Keratinocyte (primary cell): ENCODE data around the gene MYO16. TPM values are rescaled to one million over a fixed set of nuclear protein-coding genes. Genes with fewer than 3 reads are reported as not detected.

ENCODE experiments used
- DNase-seq: peaks from one replicate; pipeline ENCODE4 v3.0.0-alpha.2; 2011; ENCODE audit warnings: low read depth, missing footprints, low spot score
- FAIRE-seq: peaks from 2 replicates; lab custom pipeline; 2011; peaks lifted over from hg19 to GRCh38; lab: Jason Lieb, UNC
- H2AFZ ChIP-seq: 2 replicates; pipeline ENCODE4 v1.6.0; 2012; ENCODE audit warnings: low read length, control low read depth, inconsistent platforms; ENCODE audit not compliant: control insufficient read depth
- H3K27ac ChIP-seq: 2 replicates; pipeline ENCODE4 v1.5.1; 2011; ENCODE audit warnings: low read length; ENCODE audit not compliant: control insufficient read depth, insufficient read depth
- H3K27me3 ChIP-seq: 3 replicates; pipeline ENCODE4 v1.6.0; 2011; ENCODE audit warnings: low read length; ENCODE audit not compliant: control insufficient read depth, insufficient read depth; ENCODE audit errors: extremely low read depth
- H3K36me3 ChIP-seq, 2 experiments: 2 replicates in 1 of 2; 3 replicates in 1 of 2; pipeline ENCODE4 v1.5.1; 2011; ENCODE audit warnings: low read length in 2 of 2, mild to moderate bottlenecking in 1 of 2; ENCODE audit not compliant: control insufficient read depth in 2 of 2, insufficient read depth in 2 of 2; ENCODE audit errors: extremely low read depth in 1 of 2
- H3K4me1 ChIP-seq: 3 replicates; pipeline ENCODE4 v1.5.1; 2011; ENCODE audit warnings: low read length; ENCODE audit not compliant: control insufficient read depth, insufficient read depth; ENCODE audit errors: extremely low read depth
- H3K4me2 ChIP-seq: 3 replicates; pipeline ENCODE4 v1.6.0; 2011; ENCODE audit warnings: low read depth, low read length; ENCODE audit not compliant: control insufficient read depth, insufficient read depth; ENCODE audit errors: extremely low read depth
- H3K4me3 ChIP-seq, 3 experiments: fragments of 200-600 bp in 1 of 3; sonication (generic) in 1 of 3; 2 replicates in 2 of 3; 3 replicates in 1 of 3; pipeline ENCODE4 v1.5.1; 2011 to 2016; ENCODE audit warnings: low read length in 3 of 3, mild to moderate bottlenecking in 3 of 3, control low read depth in 2 of 3, inconsistent platforms in 1 of 3, low read depth in 1 of 3, mixed read lengths in 1 of 3, mixed run types in 1 of 3, moderate library complexity in 1 of 3; ENCODE audit not compliant: control insufficient read depth in 2 of 3, insufficient read depth in 2 of 3; ENCODE audit errors: extremely low read depth in 1 of 3
- H3K79me2 ChIP-seq: 2 replicates; pipeline ENCODE4 v1.6.0; 2012; ENCODE audit warnings: low read length; ENCODE audit not compliant: control insufficient read depth, insufficient read depth
- H3K9ac ChIP-seq: 3 replicates; pipeline ENCODE4 v1.6.0; 2011; ENCODE audit warnings: low read length; ENCODE audit not compliant: control insufficient read depth, insufficient read depth; ENCODE audit errors: extremely low read depth
- H3K9me1 ChIP-seq: 3 replicates; pipeline ENCODE4 v1.6.0; 2011; ENCODE audit warnings: low read length; ENCODE audit not compliant: control insufficient read depth, insufficient read depth; ENCODE audit errors: extremely low read depth
- H3K9me3 ChIP-seq: 2 replicates; pipeline ENCODE4 v1.5.1; 2012; ENCODE audit warnings: low read depth, low read length; ENCODE audit not compliant: control insufficient read depth
- H4K20me1 ChIP-seq: 3 replicates; pipeline ENCODE4 v1.6.0; 2011; ENCODE audit warnings: low read length; ENCODE audit not compliant: control insufficient read depth, insufficient read depth; ENCODE audit errors: extremely low read depth
- EZH2 ChIP-seq: IDR thresholded peaks from one replicate; pipeline ENCODE4 v1.6.1; 2012; ENCODE audit warnings: inconsistent platforms, mild to moderate bottlenecking, low read length, moderate library complexity
- dilution Hi-C: fragments of 300-500 bp; cut with MboI; formaldehyde crosslinking; loops from one replicate; pipeline ENCODE4 v1.7.0; 2020; ENCODE audit warnings: low sequenced_read_pairs; ENCODE audit not compliant: extremely low pct_ligation_motif_present
- polyA plus RNA-seq, 5 experiments: library from polyadenylated mRNA; depleted of rRNA in 3 of 5; stranded (reverse) in 3 of 5; stranded (forward) in 1 of 5; unstranded in 1 of 5; fragments of >200 nt; gene quantifications; 1 replicate in 1 of 5; 2 replicates in 3 of 5; 3 replicates in 1 of 5; pipeline versions ENCODE4 v1.2.1 to v1.2.3, GENCODE V29; 2011 to 2012; ENCODE audit warnings: missing spikeins in 2 of 5, low read depth in 1 of 5, low replicate concordance in 1 of 5
- TF ChIP-seq, protein P1 (sequence below), 3 experiments: IDR thresholded peaks in 1 of 3; conservative IDR thresholded peaks in 1 of 3; optimal IDR thresholded peaks in 1 of 3; 2 replicates in 2 of 3; 3 replicates in 1 of 3; pipeline versions ENCODE3 to v1.5.1; 2011; ENCODE audit warnings: low read length in 3 of 3, mild to moderate bottlenecking in 3 of 3, moderate library complexity in 2 of 3, control low read depth in 1 of 3, inconsistent platforms in 1 of 3; ENCODE audit not compliant: insufficient read depth in 2 of 3; ENCODE audit errors: extremely low read depth in 1 of 3

The MYO16 gene
- polyA plus RNA-seq, 1 donor (not counting 4 experiments of a cell fraction or from before 2014, with no cell fraction given), result 0.08 TPM

DNA sequence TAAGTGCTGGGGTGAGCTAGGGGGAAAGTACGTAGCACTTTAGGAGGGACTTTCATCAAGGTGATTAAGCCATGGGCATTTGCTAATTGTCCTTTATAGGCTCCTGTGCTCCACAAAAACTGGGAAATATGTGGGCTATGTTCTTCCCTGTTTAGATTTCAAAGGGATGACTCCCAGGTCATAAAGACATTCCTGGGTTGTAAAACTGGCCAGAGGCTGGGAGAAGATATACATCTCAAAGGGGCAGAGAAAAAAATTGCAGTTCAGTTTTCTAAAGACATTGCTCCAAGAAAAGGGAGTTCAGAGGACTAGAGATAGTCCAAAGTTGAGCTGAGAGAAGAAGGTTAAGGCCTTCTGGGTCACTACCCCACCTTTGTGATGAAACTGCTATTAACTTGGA is 204.8 kb downstream of the MYO16 start:
- Histone ChIP-seq H3K79me2 (no peaks in the 10 kb centered on the region), H3K36me3 (no peaks in the 10 kb centered on the region), H3K9me1 (no peaks in the 10 kb centered on the region), H3K27ac (no peak overlapping the region), H2AFZ (no peak overlapping the region), H3K4me2 (no peak overlapping the region), H3K27me3 (no peaks in the 10 kb centered on the region), H3K9me3 (no peaks in the 10 kb centered on the region), H4K20me1 (no peaks in the 10 kb centered on the region), H3K9ac (no peak overlapping the region), H3K4me1 (no peaks in the 10 kb centered on the region), H3K4me3 (no peak overlapping the region)
- FAIRE-seq (no peak), DNase-seq (no peak)
- no peak for TF ChIP-seq EZH2
- TF ChIP-seq, protein P1, sequence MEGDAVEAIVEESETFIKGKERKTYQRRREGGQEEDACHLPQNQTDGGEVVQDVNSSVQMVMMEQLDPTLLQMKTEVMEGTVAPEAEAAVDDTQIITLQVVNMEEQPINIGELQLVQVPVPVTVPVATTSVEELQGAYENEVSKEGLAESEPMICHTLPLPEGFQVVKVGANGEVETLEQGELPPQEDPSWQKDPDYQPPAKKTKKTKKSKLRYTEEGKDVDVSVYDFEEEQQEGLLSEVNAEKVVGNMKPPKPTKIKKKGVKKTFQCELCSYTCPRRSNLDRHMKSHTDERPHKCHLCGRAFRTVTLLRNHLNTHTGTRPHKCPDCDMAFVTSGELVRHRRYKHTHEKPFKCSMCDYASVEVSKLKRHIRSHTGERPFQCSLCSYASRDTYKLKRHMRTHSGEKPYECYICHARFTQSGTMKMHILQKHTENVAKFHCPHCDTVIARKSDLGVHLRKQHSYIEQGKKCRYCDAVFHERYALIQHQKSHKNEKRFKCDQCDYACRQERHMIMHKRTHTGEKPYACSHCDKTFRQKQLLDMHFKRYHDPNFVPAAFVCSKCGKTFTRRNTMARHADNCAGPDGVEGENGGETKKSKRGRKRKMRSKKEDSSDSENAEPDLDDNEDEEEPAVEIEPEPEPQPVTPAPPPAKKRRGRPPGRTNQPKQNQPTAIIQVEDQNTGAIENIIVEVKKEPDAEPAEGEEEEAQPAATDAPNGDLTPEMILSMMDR (optimal IDR thresholded peaks at IDR 0.05 in 1 of 3, IDR thresholded peaks at IDR 0.05 in 1 of 3, conservative IDR thresholded peaks at IDR 0.05 in 1 of 3; ENCODE audit: extremely low read depth in 1 of 3, insufficient read depth in 2 of 3, low read length in 3 of 3), result no peak
- dilution Hi-C loops, result no loop called here

DNA sequence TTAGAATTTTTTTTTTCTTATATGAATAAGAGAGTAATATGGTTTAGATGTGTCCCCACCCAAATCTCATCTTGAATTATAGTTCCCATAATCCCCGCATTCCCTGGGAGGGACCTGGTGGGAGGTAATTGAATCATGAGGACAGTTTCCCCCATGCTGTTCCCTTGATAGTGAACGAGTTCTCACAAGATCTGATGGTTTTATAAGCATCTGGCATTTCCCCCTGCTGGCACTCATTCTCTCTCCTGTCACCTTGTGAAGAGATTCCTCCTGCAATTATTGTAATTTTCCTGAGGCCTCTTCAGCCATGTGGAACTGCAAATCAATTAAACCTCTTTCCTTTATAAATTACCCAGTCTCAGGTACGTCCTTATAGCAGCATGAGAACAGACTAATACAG is 205.7 kb downstream of the MYO16 start:
- no peak for FAIRE-seq
- no peak overlapping the region for H3K27ac ChIP-seq
- no peaks in the 10 kb centered on the region for H3K9me3 ChIP-seq
- H3K4me1 ChIP-seq, result no peaks in the 10 kb centered on the region
- H3K36me3 ChIP-seq, result no peaks in the 10 kb centered on the region
- no peaks in the 10 kb centered on the region for H3K9me1 ChIP-seq
- H3K79me2 ChIP-seq, result no peaks in the 10 kb centered on the region
- dilution Hi-C loops, result no loop called here
- H3K27me3 ChIP-seq, result no peaks in the 10 kb centered on the region
- no peak overlapping the region for H3K4me2 ChIP-seq
- no peak overlapping the region for H3K9ac ChIP-seq
- H4K20me1 ChIP-seq, result no peaks in the 10 kb centered on the region
- no peak overlapping the region for H3K4me3 ChIP-seq
- TF ChIP-seq, protein P1 (optimal IDR thresholded peaks at IDR 0.05 in 1 of 3, IDR thresholded peaks at IDR 0.05 in 1 of 3, conservative IDR thresholded peaks at IDR 0.05 in 1 of 3; ENCODE audit: extremely low read depth in 1 of 3, insufficient read depth in 2 of 3, low read length in 3 of 3), result no peak
- no peak for TF ChIP-seq EZH2
- no peak for DNase-seq
- no peak overlapping the region for H2AFZ ChIP-seq
